HG03342 (cell line): ENCODE measurements around the gene TCTN2.
A peak's percentile ranks its signal among the peaks of the same experiment; 100 is the strongest.

Source experiments
- ATAC-seq: cut with Tn5 transposase; IDR thresholded peaks from one replicate; pipeline ENCODE4 v1.9.1; 2021; ENCODE audit warnings: mild to moderate bottlenecking, moderate library complexity; ENCODE audit not compliant: unreplicated experiment

Gene TCTN2

GRCh38 chr12:123670882-123671728, at the start of gene TCTN2:
TSS of gene TCTN2 (plus strand) at chr12:123671113. CDS start at chr12:123671241, 128 bp downstream.
- peak; percentile 99 for ATAC-seq

DNA sequence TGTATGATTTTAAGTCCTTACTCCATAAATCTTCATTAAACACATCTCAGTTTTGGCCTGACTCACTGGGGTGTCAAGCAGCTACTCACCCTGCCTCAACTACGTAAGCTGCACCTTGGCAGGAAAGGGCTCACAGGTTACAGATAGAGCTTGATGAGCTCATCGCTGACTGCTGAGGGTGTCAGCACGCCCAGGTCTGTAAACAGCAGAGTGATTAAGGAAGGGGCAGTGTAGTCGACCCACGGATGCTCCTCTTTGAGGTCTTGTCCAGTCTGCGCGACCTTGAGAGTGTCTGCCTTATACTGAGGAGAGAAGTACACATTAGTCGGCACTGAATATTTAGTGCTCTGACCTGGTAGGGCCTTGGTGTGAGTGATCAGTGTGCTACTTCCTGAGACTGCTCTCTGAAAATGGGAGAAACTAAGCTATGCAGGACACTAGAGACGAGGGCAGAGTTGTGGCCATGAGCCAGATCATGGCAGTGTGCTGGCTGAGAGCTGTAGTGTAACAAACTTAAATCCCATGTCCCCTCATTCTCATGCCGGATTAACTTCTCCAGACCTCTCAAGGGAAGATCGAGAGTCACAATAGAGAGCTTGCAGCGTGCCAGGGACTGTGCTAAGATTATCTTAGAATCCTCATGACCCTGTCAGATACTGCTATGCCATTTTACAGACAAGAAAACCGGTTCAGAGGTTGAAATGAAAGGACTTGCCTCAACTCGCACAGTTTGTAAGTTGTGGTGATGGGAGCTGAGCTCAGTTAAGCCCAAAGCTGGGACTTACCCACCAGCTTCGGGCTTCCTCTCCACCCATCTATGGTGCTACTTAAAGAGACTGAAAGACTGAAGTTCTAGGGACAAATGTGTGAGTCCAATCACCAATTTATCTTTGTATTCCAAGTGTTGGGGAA, 49.0 kb upstream of the TCTN2 start:
- no peak for ATAC-seq

GRCh38 chr12:123633379-123634141, 37.4 kb upstream of the TCTN2 start, which contains the start of the genes EIF2B1 and GTF2H3:
TSS of gene EIF2B1 (minus strand) at chr12:123633686. CDS start at chr12:123633557, 129 bp downstream.
TSS of gene GTF2H3 (plus strand) at chr12:123633829. CDS start at chr12:123633860, 31 bp downstream.
- ATAC-seq: peak; percentile 95

DNA sequence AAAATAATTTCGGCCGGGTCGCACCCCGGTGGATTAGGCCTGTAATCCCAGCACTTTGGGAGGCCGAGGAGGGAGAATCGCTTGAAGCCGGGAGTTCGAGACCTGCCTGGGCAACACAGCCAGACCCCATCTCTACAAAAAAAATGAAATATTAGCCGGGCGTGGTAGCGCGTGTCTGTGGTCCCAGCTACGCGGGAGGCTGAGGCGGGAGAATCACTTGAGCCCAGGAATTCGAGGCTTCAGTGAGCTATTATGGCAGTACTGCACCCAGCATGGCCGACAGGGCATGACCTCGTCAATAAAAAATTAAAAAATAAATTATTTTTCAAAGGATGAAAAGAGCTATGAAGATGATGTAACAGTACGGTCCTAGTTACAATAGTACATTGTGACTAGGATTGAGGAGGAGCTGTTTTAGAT, 36.8 kb upstream of the TCTN2 start:
- ATAC-seq: no peak

GRCh38 chr12:123643911-123644310, 27.0 kb upstream of the TCTN2 start:
- no peak for ATAC-seq

- ATAC-seq: no peak
Observed at GRCh38 chr12:123645380-123645779, 25.5 kb upstream of the TCTN2 start.

DNA sequence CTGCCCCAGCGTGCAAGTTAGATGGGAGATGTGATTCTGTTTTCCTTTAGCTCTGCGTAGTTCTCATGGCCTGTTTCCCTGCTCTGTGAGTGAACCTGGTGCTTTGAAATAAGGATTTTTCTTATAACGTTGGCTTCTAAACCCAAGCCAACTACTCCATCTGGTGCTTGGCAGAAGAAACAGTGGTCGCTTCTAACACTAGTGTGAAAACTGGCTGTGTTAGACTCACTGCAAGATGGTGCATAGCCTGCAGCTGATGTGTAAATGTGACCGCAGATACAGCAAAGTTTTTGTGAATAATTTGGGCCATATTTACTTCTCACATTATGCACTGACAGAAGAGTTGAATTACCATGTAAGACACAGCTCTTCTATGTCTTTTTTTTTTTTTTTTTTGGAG, 25.0 kb upstream of the TCTN2 start:
- no peak for ATAC-seq

DNA sequence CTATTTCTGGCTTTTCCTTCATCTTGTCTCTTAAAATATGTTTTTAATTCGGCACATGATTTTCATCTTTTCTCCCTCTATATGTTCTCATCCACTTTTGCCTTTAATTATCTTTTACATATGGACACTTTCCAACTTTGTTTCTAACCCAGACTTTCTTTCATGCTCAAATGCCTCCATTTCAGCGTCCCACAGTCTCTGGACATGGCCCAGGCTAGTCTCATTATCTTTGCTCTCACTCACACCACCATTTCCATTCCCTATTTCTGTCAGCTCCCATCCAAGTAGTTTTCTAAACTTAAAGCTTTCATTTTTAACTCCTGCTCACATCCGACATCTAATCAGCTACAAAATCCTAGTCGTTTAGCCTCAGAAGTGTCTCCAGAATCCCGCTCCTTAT, 22.5 kb upstream of the TCTN2 start:
- ATAC-seq: no peak

DNA sequence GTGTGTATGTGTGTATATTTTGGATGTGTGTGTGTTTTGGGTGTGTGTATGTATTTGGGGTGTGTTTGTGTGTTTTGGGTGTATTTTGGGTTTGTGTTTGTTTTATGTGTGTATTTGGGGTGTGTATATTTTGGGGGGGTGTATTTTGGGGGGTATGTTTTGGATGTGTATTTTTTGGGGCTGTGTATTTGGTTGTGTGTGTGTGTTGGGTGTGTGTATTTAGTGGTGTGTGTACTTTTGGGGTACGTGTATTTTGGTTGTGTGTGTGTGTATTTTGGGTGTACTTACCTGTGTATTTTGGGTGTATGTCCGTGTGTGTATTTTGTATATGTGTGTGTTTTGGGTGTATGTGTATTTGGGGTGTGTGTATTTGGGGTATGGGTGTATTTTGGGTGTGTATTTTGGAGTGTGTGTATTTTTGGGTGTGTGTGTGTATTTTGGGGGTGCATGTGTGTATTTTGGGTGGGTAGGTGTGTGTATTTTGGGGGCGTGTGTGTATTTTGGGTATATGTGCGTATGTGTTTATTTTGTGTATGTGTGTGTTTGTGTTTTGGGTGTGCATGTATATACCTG, 16.7 kb upstream of the TCTN2 start:
- ATAC-seq: no peak

GRCh38 chr12:123655420-123655819, 15.5 kb upstream of the TCTN2 start:
- ATAC-seq: peak; percentile 83

GRCh38 chr12:123656392-123656791, 14.5 kb upstream of the TCTN2 start:
- ATAC-seq: no peak

DNA sequence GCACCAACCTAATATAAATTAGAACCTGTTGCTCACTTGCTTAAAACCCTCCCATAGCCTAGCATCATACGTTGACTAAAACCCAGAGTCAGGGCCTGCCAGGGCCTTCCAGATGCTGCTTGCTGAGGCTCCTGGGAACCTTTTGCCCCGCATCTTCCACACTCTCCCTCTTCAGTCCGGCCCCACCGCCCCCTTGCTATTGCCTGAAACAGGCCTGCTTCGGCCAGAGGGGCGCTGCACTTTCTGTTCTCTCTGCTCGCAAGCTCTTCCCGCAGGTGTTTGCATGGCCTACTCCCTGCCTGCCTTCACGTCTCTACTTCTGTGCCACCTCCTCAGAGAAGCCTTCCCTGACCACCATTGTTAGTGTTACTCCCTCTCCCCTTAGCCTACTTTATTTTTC, 13.7 kb upstream of the TCTN2 start:
- ATAC-seq: no peak

DNA sequence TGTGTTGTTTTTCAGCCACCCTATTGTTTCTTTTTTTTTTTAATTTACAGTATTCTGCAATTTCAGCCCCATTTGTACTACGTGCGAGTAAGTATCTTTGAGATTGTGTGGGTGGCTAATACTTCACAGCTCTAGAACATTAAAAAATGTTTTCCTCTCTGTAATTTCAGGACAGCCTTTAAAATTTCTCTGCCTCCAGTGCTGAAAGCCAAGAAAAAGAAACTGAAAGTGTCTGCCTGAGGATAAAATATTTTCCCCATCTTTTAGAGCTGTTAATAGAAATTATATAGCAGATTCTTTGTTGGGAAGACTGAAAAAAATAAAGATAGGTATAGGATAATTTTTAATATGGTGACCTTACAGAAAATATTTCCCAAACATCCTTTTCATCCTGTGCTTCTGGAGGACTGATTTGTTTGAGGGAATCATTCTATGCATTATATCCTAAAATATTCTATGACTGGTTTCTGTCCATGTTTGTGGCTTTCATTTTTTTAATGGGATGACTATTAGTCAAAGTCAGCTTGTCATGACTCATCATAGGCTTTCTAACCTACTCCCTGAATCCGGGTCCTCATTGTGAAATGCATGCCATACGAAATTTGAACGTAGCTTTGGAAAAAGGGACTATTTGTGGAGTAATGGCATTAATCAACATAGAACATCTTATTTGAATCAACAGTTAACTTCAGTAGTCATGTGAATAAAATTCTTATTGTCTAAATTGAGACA, 10.8 kb upstream of the TCTN2 start:
- ATAC-seq: no peak

- ATAC-seq: no peak
Observed at GRCh38 chr12:123667771-123668170, 3.1 kb upstream of the TCTN2 start.

DNA sequence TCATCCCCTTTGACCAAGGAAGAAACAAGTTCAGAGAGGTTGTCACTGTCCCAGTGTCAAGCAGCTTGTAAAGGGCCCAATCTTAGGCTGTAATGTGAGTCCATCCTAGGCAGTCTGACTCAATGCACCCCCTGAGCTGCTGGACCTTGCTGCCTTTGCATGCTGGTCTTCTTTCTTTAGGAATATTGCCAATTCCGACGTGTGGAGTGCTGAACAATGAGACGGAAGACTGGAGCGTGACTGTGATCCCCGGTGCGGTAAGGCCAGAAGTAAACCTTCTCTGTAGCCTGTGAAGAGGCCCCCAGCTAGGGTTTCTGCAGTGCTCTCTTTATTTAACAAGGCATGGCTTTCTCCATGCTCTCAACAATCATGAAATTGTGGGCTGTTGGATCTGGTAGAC, 963 bp downstream of the TCTN2 start:
- no peak for ATAC-seq

GRCh38 chr12:123675436-123675835, 4.5 kb downstream of the TCTN2 start:
- ATAC-seq: no peak

DNA sequence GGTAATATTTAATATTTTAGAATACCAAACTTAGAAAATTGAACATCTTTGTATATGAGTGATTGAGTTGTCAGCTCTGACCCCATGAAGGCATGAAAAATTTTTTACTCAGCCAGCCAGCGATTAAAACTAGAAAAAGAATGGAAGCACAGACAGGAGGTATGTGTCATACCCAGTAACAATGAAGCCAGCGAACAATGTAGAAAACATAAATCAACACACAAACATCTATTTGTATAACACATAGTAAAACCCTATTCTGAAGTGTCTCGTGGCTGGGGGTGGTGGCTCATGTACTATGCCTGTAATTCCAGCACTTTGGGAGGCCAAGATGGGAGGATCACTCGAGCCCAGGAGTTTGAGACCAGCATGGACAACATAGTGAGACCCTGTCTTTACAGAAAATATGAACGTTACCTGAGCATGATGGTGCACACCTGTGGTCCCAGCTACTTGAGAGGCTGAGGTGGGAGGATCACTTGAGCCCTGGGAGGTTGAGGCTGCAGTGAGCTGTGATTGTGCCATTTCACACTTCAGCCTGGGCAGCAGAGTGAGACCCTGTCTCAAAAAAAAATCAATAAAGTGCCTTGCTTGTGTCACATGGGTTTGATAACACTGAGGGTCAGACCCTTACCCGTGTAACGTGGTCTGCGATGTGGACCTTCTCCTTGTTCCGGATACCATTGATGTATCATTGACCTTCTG, 5.9 kb downstream of the TCTN2 start:
- ATAC-seq: no peak

DNA sequence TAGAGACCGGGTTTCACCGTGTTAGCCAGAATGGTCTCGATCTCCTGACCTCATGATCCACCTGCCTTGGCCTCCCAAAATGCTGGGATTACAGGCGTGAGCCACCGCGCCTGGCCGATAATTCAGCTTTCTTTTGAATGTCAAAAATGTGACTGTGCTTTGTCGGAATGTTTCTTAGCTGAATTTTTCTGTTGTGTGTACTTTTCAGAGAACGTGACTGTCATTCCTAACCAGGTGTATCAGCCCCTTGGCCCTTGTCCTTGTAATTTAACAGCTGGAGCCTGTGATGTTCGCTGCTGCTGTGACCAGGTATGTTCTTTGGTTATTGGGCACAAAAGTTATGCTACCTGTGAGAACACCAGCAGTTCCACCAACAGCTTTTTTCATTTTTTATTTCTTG, 8.1 kb downstream of the TCTN2 start:
- no peak for ATAC-seq

DNA sequence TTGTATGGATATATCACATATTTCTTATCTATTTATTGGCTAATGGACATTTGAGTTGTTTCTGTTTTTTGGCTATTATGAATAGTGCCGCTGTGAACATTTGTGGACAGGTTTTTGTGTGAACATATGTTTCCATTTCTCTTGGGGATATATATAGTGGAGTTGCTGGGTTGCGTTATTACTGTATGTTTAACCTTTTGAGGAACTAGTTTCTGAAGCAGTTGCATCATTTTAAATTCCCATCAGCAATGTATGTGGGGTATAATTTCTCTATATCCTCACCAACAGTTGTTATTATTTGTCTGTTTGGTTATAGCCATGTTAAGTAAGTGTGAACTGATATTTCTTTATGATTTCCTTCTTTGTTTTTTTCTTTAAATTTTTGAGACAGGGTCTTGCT, 10.7 kb downstream of the TCTN2 start:
- ATAC-seq: no peak
